Liver (tissue), 9 donors: ENCODE data around the gene RYR2. TPM values are rescaled to one million over a fixed set of nuclear protein-coding genes. Genes with fewer than 3 reads are reported as not detected.

ENCODE experiments used
- DNase-seq: peaks from one replicate; pipeline ENCODE4 v3.0.0-alpha.2; 2017; ENCODE audit warnings: low spot score
- H3K27ac ChIP-seq, 2 donors: one replicate each; pipeline ENCODE4 v1.7.0; 2013; ENCODE audit warnings: inconsistent platforms in 2 of 2, low read length in 2 of 2, control low read depth in 1 of 2, low read depth in 1 of 2, mild to moderate bottlenecking in 1 of 2
- H3K27me3 ChIP-seq, 4 donors: one replicate each; pipeline versions ENCODE4 v1.6.1 to v1.7.0; 2013; ENCODE audit warnings: low read length in 3 of 4, inconsistent platforms in 1 of 4, mild to moderate bottlenecking in 1 of 4, moderate library complexity in 1 of 4; ENCODE audit not compliant: control insufficient read depth in 4 of 4, insufficient read depth in 4 of 4
- H3K36me3 ChIP-seq, 4 donors: one replicate each; pipeline versions ENCODE4 v1.6.1 to v1.7.0; 2013; ENCODE audit warnings: low read length in 3 of 4, mild to moderate bottlenecking in 3 of 4, low read depth in 1 of 4, moderate library complexity in 1 of 4; ENCODE audit not compliant: control insufficient read depth in 4 of 4, insufficient read depth in 3 of 4
- H3K4me1 ChIP-seq, 4 donors: one replicate each; pipeline versions ENCODE4 v1.6.1 to v1.7.0; 2013; ENCODE audit warnings: low read length in 3 of 4, mild to moderate bottlenecking in 3 of 4, moderate library complexity in 1 of 4; ENCODE audit not compliant: control insufficient read depth in 4 of 4, insufficient read depth in 4 of 4
- H3K4me3 ChIP-seq, 3 donors: one replicate each; pipeline versions ENCODE4 v1.6.1 to v1.7.0; 2013; ENCODE audit warnings: low read length in 3 of 3, control low read depth in 1 of 3, low read depth in 1 of 3, mild to moderate bottlenecking in 1 of 3
- H3K9ac ChIP-seq, 2 donors: one replicate each; pipeline ENCODE4 v1.7.0; 2013; ENCODE audit warnings: low read length in 2 of 2, mild to moderate bottlenecking in 2 of 2, moderate library complexity in 2 of 2, control low read depth in 1 of 2, low read depth in 1 of 2
- H3K9me3 ChIP-seq, 4 donors: one replicate each; pipeline versions ENCODE4 v1.6.1 to v1.7.0; 2013; ENCODE audit warnings: low read length in 3 of 4; ENCODE audit not compliant: control insufficient read depth in 4 of 4
- ATF3 ChIP-seq: IDR thresholded peaks from 2 replicates; pipeline ENCODE4 v1.6.1; 2016; ENCODE audit warnings: antibody characterized with exemption
- EGR1 ChIP-seq, 2 donors: IDR thresholded peaks; 2 replicates each; pipeline ENCODE4 v1.6.1; 2016 to 2018; ENCODE audit warnings: antibody characterized with exemption in 2 of 2, low read depth in 2 of 2
- FOXA2 ChIP-seq: IDR thresholded peaks from 2 replicates; pipeline ENCODE4 v1.6.1; 2016; ENCODE audit warnings: antibody characterized with exemption
- HNF4G ChIP-seq: IDR thresholded peaks from 2 replicates; pipeline ENCODE4 v1.6.1; 2016; ENCODE audit warnings: antibody characterized with exemption
- MAX ChIP-seq: IDR thresholded peaks from 2 replicates; pipeline ENCODE4 v1.6.1; 2016; ENCODE audit warnings: antibody characterized with exemption
- RAD21 ChIP-seq, 2 donors: IDR thresholded peaks; 2 replicates each; pipeline ENCODE4 v1.6.1; 2016; ENCODE audit warnings: antibody characterized with exemption in 2 of 2, mild to moderate bottlenecking in 2 of 2
- REST ChIP-seq: IDR thresholded peaks from 2 replicates; pipeline ENCODE4 v1.6.1; 2016; ENCODE audit warnings: antibody characterized with exemption, mild to moderate bottlenecking
- SP1 ChIP-seq: IDR thresholded peaks from 2 replicates; pipeline ENCODE4 v1.6.1; 2018; ENCODE audit warnings: antibody characterized with exemption, mild to moderate bottlenecking
- TAF1 ChIP-seq: conservative IDR thresholded peaks from 2 replicates; pipeline ENCODE4 v1.6.1; 2016; ENCODE audit warnings: antibody characterized with exemption, mild to moderate bottlenecking
- YY1 ChIP-seq: IDR thresholded peaks from 2 replicates; pipeline ENCODE4 v1.6.1; 2016; ENCODE audit warnings: antibody characterized with exemption, mild to moderate bottlenecking
- ZBTB33 ChIP-seq: IDR thresholded peaks from 2 replicates; pipeline ENCODE4 v1.6.1; 2016; ENCODE audit warnings: antibody characterized with exemption
- WGBS: extraction: QIAGEN DNeasy Blood & Tissue Kit; methylation state at CpG from one replicate; pipeline ENCODE4 v1.1.7; 2013; 5-methylcytosine and 5-hydroxymethylcytosine counted together
- polyA plus RNA-seq, 2 donors: library from polyadenylated mRNA; stranded (reverse) in 1 of 2; unstranded in 1 of 2; fragments of 200-250 nt in 1 of 2; fragments of >200 nt in 1 of 2; fragmentation: Nextera tagmentation in 1 of 2; extraction: Ambion mirVana in 1 of 2; gene quantifications; one replicate each; pipeline versions ENCODE4 v1.2.1 to v1.2.3, GENCODE V29; 2013 to 2015
- total RNA-seq, 2 donors: library from RNA; depleted of rRNA; stranded (reverse); fragments of >200 nt; gene quantifications; one replicate each; pipeline ENCODE4 v1.2.3, GENCODE V29; 2014
- TF ChIP-seq, protein P1 (sequence below): fragments of 150-350 bp; IDR thresholded peaks from 2 replicates; pipeline ENCODE4 v1.5.1; 2017; ENCODE audit warnings: improper control_type of control experiment, low read depth, low read length; ENCODE audit not compliant: missing input control
- donor health status: healthy.
- donor health status: healthy.
- donor health status: healthy.
- donor health status: healthy.
- donor health status: healthy.

RYR2 gene
- total and polyA plus RNA-seq, 4 donors = 0.06 to 0.75 (median 0.31) TPM

DNA sequence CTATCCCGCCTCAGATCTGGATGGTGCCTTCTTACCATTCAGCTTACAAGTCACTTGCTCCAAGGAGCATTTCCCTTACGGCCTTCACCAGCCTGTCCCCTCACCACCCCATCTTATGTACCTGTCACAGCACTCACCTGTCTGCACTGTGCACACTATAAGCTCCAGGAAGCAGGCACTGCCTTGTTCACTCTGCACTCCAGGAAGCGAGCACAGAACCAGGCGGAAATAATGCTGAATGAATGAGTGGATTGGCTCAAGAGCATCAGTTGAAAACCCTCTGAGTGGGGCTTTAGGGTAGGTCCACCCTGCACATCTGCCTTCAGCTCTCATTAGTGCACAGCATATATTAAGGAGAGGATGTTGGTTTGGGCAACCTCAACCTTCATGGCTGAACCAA lies 8.9 kb upstream of the RYR2 start:
- no peak for DNase-seq
- no peaks in the 10 kb centered on the region for H3K36me3 ChIP-seq
- H3K4me3 ChIP-seq = no peak overlapping the region
- 83% methylated on average over 4 of the region's 4 CpGs for WGBS
- no peaks in the 10 kb centered on the region for H3K4me1 ChIP-seq
- peaks cover 0 to 12% (median 0%) of the 10 kb centered on the region in 4 donors for H3K27me3 ChIP-seq
- no peaks in the 10 kb centered on the region for H3K9me3 ChIP-seq
- H3K27ac ChIP-seq = no peak overlapping the region
- no peak for TF ChIP-seq TAF1
- H3K9ac ChIP-seq = no peak overlapping the region

GRCh38 chr1:237033804-237034203 lies 8.2 kb upstream of the RYR2 start:
- Histone ChIP-seq H3K9ac (no peak overlapping the region), H3K4me1 (no peaks in the 10 kb centered on the region), H3K36me3 (no peaks in the 10 kb centered on the region), H3K27ac (no peak overlapping the region), H3K9me3 (no peaks in the 10 kb centered on the region), H3K4me3 (no peak overlapping the region), H3K27me3 (peaks cover 0 to 14% (median 0%) of the 10 kb centered on the region in 4 donors)
- no peak for DNase-seq
- TF ChIP-seq SP1 (no peak), RAD21 (IDR thresholded peaks at IDR 0.05) (no peak), ATF3 (no peak), HNF4G (no peak), YY1 (no peak), REST (no peak), EGR1 (IDR thresholded peaks at IDR 0.05; ENCODE audit: low read depth in 2 of 2) (no peak), FOXA2 (no peak), ZBTB33 (no peak), MAX (no peak)
- TF ChIP-seq, protein P1, sequence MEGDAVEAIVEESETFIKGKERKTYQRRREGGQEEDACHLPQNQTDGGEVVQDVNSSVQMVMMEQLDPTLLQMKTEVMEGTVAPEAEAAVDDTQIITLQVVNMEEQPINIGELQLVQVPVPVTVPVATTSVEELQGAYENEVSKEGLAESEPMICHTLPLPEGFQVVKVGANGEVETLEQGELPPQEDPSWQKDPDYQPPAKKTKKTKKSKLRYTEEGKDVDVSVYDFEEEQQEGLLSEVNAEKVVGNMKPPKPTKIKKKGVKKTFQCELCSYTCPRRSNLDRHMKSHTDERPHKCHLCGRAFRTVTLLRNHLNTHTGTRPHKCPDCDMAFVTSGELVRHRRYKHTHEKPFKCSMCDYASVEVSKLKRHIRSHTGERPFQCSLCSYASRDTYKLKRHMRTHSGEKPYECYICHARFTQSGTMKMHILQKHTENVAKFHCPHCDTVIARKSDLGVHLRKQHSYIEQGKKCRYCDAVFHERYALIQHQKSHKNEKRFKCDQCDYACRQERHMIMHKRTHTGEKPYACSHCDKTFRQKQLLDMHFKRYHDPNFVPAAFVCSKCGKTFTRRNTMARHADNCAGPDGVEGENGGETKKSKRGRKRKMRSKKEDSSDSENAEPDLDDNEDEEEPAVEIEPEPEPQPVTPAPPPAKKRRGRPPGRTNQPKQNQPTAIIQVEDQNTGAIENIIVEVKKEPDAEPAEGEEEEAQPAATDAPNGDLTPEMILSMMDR = no peak
- WGBS = 55% methylated on average over 4 of the region's 4 CpGs
